ENCODE measurements around the gene CHMP6. TPM values are rescaled to one million over a fixed set of nuclear protein-coding genes. Genes with fewer than 3 reads are reported as not detected.
"Not testable (repeated sequence)": the region's sequence is repeated elsewhere in the genome, so short reads cannot be mapped to it uniquely, and the experiment has no call there.

The CHMP6 gene
- total RNA-seq, 2 experiments from 2014 or later: 31.3 to 32.9 TPM

- POLR2A ChIA-PET: no interaction called here
- DNase-seq: no peak
- Mint-ChIP-seq H3K4me3 (no peak overlapping the region), H3K9me3 (peaks cover 8% of the 10 kb centered on the region), H3K27ac (no peak overlapping the region), H3K27me3 (peaks cover 8% of the 10 kb centered on the region), H3K4me1 (peaks cover 45% of the 10 kb centered on the region), H3K36me3 (ENCODE audit: low read depth) (peaks cover 8% of the 10 kb centered on the region)
- CTCF ChIA-PET: interaction anchor here (0.6 kb wide), 1 partner anchor 301 kb away, joined by 4 read pairs; no protein-coding TSS in a partner anchor
Measured at GRCh38 chr17:81020767-81021497, 29.3 kb downstream of the CHMP6 start.

- Mint-ChIP-seq H3K27ac (peak overlapping the region; percentile 36), H3K9me3 (peaks cover 6% of the 10 kb centered on the region), H3K36me3 (ENCODE audit: low read depth) (peaks cover 4% of the 10 kb centered on the region), H3K27me3 (peaks cover 8% of the 10 kb centered on the region), H3K4me1 (peaks cover 43% of the 10 kb centered on the region), H3K4me3 (no peak overlapping the region)
- POLR2A ChIA-PET: no interaction called here
- DNase-seq: no peak
- CTCF ChIA-PET: interaction anchor here (0.9 kb wide), 1 partner anchor 19 kb away, joined by 3 read pairs; no protein-coding TSS in a partner anchor
Measured at GRCh38 chr17:81021531-81022343, 30.1 kb downstream of the CHMP6 start.

DNA sequence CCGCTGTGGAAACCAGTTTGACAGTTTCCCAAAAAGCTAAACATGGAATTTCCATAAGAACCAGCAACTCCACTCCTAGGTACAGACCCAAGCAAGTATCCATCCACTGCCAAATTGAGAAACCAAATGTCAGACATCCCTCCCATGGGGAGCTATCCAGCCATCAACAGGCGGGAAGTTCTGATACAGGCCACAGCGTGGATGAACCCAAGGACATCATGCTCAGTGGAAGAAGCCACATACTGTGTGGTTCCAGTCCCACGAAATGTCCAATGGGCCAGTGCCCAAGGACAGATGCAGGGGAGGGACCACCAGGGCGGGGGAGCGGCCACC, 30.7 kb downstream of the CHMP6 start:
- Mint-ChIP-seq H3K27me3 (peaks cover 10% of the 10 kb centered on the region), H3K36me3 (ENCODE audit: low read depth) (peaks cover 2% of the 10 kb centered on the region), H3K27ac (peak overlapping the region; percentile 9), H3K4me3 (no peak overlapping the region), H3K4me1 (peaks cover 38% of the 10 kb centered on the region), H3K9me3 (peaks cover 9% of the 10 kb centered on the region)
- ChIA-PET CTCF (interaction anchor here (0.9 kb wide), 1 partner anchor 19 kb away, joined by 3 read pairs; no protein-coding TSS in a partner anchor), POLR2A (no interaction called here)
- DNase-seq: no peak

- ChIA-PET POLR2A (no interaction called here), CTCF (interaction anchor here (1.2 to 1.7 kb wide), 2 partner anchors 21 to 72 kb away, joined by 3 to 6 read pairs; no protein-coding TSS in a partner anchor)
- Mint-ChIP-seq H3K4me3 (no peak overlapping the region), H3K27ac (no peak overlapping the region), H3K4me1 (peaks cover 11% of the 10 kb centered on the region), H3K36me3 (ENCODE audit: low read depth) (no peaks in the 10 kb centered on the region), H3K9me3 (peaks cover 9% of the 10 kb centered on the region), H3K27me3 (peaks cover 13% of the 10 kb centered on the region)
- DNase-seq: no peak
Measured at GRCh38 chr17:81025065-81025740, 33.6 kb downstream of the CHMP6 start.

GRCh38 chr17:81025741-81026129, 34.1 kb downstream of the CHMP6 start:
- no peak overlapping the region for H3K27ac Mint-ChIP-seq
- H3K27me3 Mint-ChIP-seq: peaks cover 13% of the 10 kb centered on the region
- POLR2A ChIA-PET: no interaction called here
- H3K36me3 Mint-ChIP-seq (ENCODE audit: low read depth): no peaks in the 10 kb centered on the region
- no peak for DNase-seq
- CTCF ChIA-PET: interaction anchor here (1.2 kb wide), 1 partner anchor 71 kb away, joined by 3 read pairs; no protein-coding TSS in a partner anchor
- no peak overlapping the region for H3K4me3 Mint-ChIP-seq
- H3K4me1 Mint-ChIP-seq: peaks cover 11% of the 10 kb centered on the region
- H3K9me3 Mint-ChIP-seq: peaks cover 9% of the 10 kb centered on the region

GRCh38 chr17:81026266-81027036, 34.8 kb downstream of the CHMP6 start:
- Mint-ChIP-seq H3K4me3 (no peak overlapping the region), H3K9me3 (peaks cover 9% of the 10 kb centered on the region), H3K27ac (no peak overlapping the region), H3K4me1 (peaks cover 11% of the 10 kb centered on the region), H3K27me3 (peaks cover 13% of the 10 kb centered on the region), H3K36me3 (ENCODE audit: low read depth) (no peaks in the 10 kb centered on the region)
- CTCF ChIA-PET: interaction anchor here (1.2 kb wide), 1 partner anchor 71 kb away, joined by 3 read pairs; no protein-coding TSS in a partner anchor
- DNase-seq: no peak
- POLR2A ChIA-PET: no interaction called here

DNA sequence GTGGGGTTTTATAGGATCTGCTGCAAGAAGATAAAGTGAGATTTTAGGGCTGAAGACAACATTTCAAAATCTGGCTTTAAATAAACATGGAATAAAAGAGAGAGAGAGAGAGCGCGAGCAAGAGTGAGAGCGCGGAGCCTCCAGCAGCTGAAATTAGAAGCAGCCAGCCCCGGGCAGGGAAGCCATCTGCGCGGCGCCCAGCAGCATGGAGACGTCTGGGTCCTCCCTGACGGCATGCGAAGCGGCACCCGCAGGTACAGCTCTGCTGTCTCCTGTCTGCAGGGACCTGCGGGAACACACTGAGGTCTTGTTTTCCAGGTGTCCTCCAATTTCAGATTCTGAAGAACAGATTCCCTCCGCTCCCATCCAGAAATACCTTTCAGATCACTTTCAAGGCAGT, 35.4 kb downstream of the CHMP6 start:
- no peak overlapping the region for H3K4me3 Mint-ChIP-seq
- H3K27me3 Mint-ChIP-seq: peaks cover 13% of the 10 kb centered on the region
- CTCF ChIA-PET: no interaction called here
- no peaks in the 10 kb centered on the region for H3K36me3 Mint-ChIP-seq (ENCODE audit: low read depth)
- H3K27ac Mint-ChIP-seq: no peak overlapping the region
- peaks cover 10% of the 10 kb centered on the region for H3K4me1 Mint-ChIP-seq
- POLR2A ChIA-PET: no interaction called here
- no peak for DNase-seq
- peaks cover 9% of the 10 kb centered on the region for H3K9me3 Mint-ChIP-seq

- no peak for DNase-seq
- POLR2A ChIA-PET: no interaction called here
- Mint-ChIP-seq H3K4me3 (no peak overlapping the region), H3K4me1 (peaks cover 6% of the 10 kb centered on the region), H3K9me3 (peaks cover 9% of the 10 kb centered on the region), H3K27me3 (peaks cover 13% of the 10 kb centered on the region), H3K36me3 (ENCODE audit: low read depth) (no peaks in the 10 kb centered on the region), H3K27ac (no peak overlapping the region)
- CTCF ChIA-PET: no interaction called here
Measured at GRCh38 chr17:81027591-81028505, 36.2 kb downstream of the CHMP6 start.

GRCh38 chr17:81028506-81028858, 36.8 kb downstream of the CHMP6 start:
- Mint-ChIP-seq H3K9me3 (peaks cover 9% of the 10 kb centered on the region), H3K4me1 (peaks cover 8% of the 10 kb centered on the region), H3K27me3 (peaks cover 19% of the 10 kb centered on the region), H3K4me3 (no peak overlapping the region), H3K36me3 (ENCODE audit: low read depth) (no peaks in the 10 kb centered on the region), H3K27ac (no peak overlapping the region)
- no peak for DNase-seq
- ChIA-PET CTCF (no interaction called here), POLR2A (no interaction called here)

DNA sequence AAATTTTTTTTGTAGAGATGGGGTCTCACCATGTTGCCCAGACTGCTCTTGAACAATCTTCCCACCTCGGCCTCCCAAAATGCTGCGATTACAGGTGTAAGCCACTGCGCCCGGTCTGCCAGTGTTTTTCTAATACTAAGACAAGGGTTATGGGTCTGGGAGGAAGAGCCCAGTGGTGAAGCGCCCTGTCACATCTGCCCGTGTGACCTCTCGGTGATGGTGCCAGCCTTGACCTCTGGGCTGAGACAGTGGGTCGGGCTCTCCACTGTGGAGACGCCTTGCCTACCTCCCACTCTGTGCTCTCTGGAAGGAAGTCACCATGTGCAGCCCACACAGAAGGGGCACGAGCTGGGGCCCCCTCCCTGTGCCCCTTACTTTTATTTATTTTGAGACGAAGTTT, 38.2 kb downstream of the CHMP6 start:
- Mint-ChIP-seq H3K9me3 (peaks cover 9% of the 10 kb centered on the region), H3K36me3 (ENCODE audit: low read depth) (no peaks in the 10 kb centered on the region), H3K4me1 (peaks cover 9% of the 10 kb centered on the region), H3K27ac (no peak overlapping the region), H3K4me3 (no peak overlapping the region), H3K27me3 (peaks cover 24% of the 10 kb centered on the region)
- ChIA-PET POLR2A (no interaction called here), CTCF (interaction anchor here (1.3 kb wide), 1 partner anchor 12 kb away, joined by 3 read pairs; no protein-coding TSS in a partner anchor)
- no peak for DNase-seq

DNA sequence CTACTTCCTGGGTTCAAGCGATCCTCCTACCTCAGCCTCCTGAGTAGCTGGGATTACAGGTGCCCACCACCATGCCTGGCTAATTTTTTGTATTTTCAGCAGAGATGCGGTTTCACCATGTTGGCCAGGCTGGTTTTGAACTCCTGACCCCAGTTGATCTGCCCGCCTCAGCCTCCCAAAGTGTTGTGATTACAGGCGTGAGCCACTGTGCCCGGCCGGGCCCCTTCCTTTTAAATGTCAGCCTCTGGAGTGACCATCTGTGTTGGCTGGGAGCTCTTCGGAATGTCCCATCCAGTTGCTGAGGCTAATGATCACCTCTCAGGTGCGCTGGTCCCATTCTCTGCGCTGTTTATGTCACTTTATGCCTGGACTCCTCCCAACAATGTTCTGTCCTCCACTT, 38.7 kb downstream of the CHMP6 start:
- Mint-ChIP-seq H3K27me3 (peaks cover 22% of the 10 kb centered on the region), H3K4me1 (peaks cover 11% of the 10 kb centered on the region)
- H3K36me3 Mint-ChIP-seq (ENCODE audit: low read depth); POLR2A ChIA-PET; DNase-seq; H3K27ac Mint-ChIP-seq; H3K4me3 Mint-ChIP-seq; CTCF ChIA-PET; H3K9me3 Mint-ChIP-seq: not testable (repeated sequence)
